Endometrial microvascular endothelial cells (primary cell): Measurements from ENCODE around the gene LCN2. TPM values are rescaled to one million over a fixed set of nuclear protein-coding genes. Genes with fewer than 3 reads are reported as not detected.
"Not testable (repeated sequence)": the region's sequence is repeated elsewhere in the genome, so short reads cannot be mapped to it uniquely, and the experiment has no call there.

Source experiments
- in situ Hi-C: cut with HindIII; loops from 2 replicates; pipeline ENCODE4 v1.10.0; 2017; ENCODE audit warnings: low sequenced_read_pairs, low pct_unique_long_range_greater_than_20kb; ENCODE audit errors: inconsistent ontology term
- total RNA-seq: library from RNA; depleted of rRNA; stranded (reverse); fragments of >200 nt; gene quantifications from one replicate; pipeline ENCODE4 v1.2.3, GENCODE V29; 2015; ENCODE audit errors: inconsistent ontology term

The LCN2 gene
- not detected for total RNA-seq

- in situ Hi-C loops, result no loop called here
Observed at GRCh38 chr9:128149001-128149701, at the start of gene LCN2. TSS of gene LCN2 (plus strand) at chr9:128149453. CDS start at chr9:128149526, 73 bp downstream.

- in situ Hi-C loops, result no loop called here
Observed at GRCh38 chr9:128099932-128100491, 49.2 kb upstream of the LCN2 start.

GRCh38 chr9:128100581-128100980 is 48.7 kb upstream of the LCN2 start:
- in situ Hi-C loops, result no loop called here

GRCh38 chr9:128101231-128101661 is 48.0 kb upstream of the LCN2 start:
- in situ Hi-C loops, result no loop called here

GRCh38 chr9:128101690-128102089 is 47.6 kb upstream of the LCN2 start:
- in situ Hi-C loops, result no loop called here

GRCh38 chr9:128102196-128102595 is 47.1 kb upstream of the LCN2 start:
- in situ Hi-C loops, result no loop called here

- in situ Hi-C loops, result no loop called here
Observed at GRCh38 chr9:128102861-128103588, 46.2 kb upstream of the LCN2 start.

GRCh38 chr9:128103589-128103962 is 45.7 kb upstream of the LCN2 start:
- in situ Hi-C loops, result no loop called here

GRCh38 chr9:128104171-128104618 is 45.1 kb upstream of the LCN2 start:
- in situ Hi-C loops, result no loop called here

- in situ Hi-C loops, result no loop called here
Observed at GRCh38 chr9:128105538-128106175, 43.6 kb upstream of the LCN2 start.

- in situ Hi-C loops, result no loop called here
Observed at GRCh38 chr9:128106181-128106939, 42.9 kb upstream of the LCN2 start.

GRCh38 chr9:128106940-128107467 is 42.2 kb upstream of the LCN2 start:
- in situ Hi-C loops, result no loop called here

GRCh38 chr9:128107468-128108268 is 41.6 kb upstream of the LCN2 start:
- in situ Hi-C loops, result no loop called here

GRCh38 chr9:128108269-128109049 is 40.8 kb upstream of the LCN2 start:
- in situ Hi-C loops, result no loop called here

GRCh38 chr9:128109050-128109709 is 40.1 kb upstream of the LCN2 start:
- in situ Hi-C loops, result no loop called here

- in situ Hi-C loops, result not testable (repeated sequence)
Observed at GRCh38 chr9:128111726-128112125, 37.5 kb upstream of the LCN2 start.
